ENCODE measurements around the gene POLD4.

Gene POLD4

GRCh38 chr11:67387518-67387917 lies 34.2 kb upstream of the POLD4 start:
- DNase-seq: no peak

GRCh38 chr11:67387069-67387468 lies 33.7 kb upstream of the POLD4 start:
- DNase-seq: no peak

GRCh38 chr11:67384851-67385366 lies 31.6 kb upstream of the POLD4 start:
- DNase-seq: no peak

GRCh38 chr11:67382276-67383136 lies 29.2 kb upstream of the POLD4 start:
- DNase-seq: peak; percentile 79 to 87

GRCh38 chr11:67381244-67381972 lies 28.1 kb upstream of the POLD4 start:
- no peak for DNase-seq

GRCh38 chr11:67379061-67380058 lies 26.0 kb upstream of the POLD4 start:
- no peak for DNase-seq

- no peak for DNase-seq
Observed at GRCh38 chr11:67378544-67378943, 25.2 kb upstream of the POLD4 start.

GRCh38 chr11:67376873-67377808 lies 23.8 kb upstream of the POLD4 start:
- no peak for DNase-seq

GRCh38 chr11:67376063-67376820 lies 22.9 kb upstream of the POLD4 start:
- no peak for DNase-seq

- no peak for DNase-seq
Observed at GRCh38 chr11:67375320-67376055, 22.1 kb upstream of the POLD4 start.

- DNase-seq: no peak
Observed at GRCh38 chr11:67374571-67375281, 21.4 kb upstream of the POLD4 start.

GRCh38 chr11:67373648-67374570 lies 20.6 kb upstream of the POLD4 start:
- peak; percentile 72 to 75 for DNase-seq

- DNase-seq: no peak
Observed at GRCh38 chr11:67372993-67373647, 19.8 kb upstream of the POLD4 start, which contains the start of gene CLCF1. Gene CLCF1 (minus strand): TSS chr11:67373598. CDS start chr11:67373539, 59 bp downstream.

GRCh38 chr11:67372321-67372992 lies 19.1 kb upstream of the POLD4 start:
- DNase-seq: no peak

GRCh38 chr11:67371911-67372320 lies 18.6 kb upstream of the POLD4 start:
- DNase-seq: no peak

GRCh38 chr11:67371189-67371910 lies 18.0 kb upstream of the POLD4 start:
- no peak for DNase-seq
